ENCODE results near the gene GYPA.
A peak's percentile ranks its signal among the peaks of the same experiment; 100 is the strongest.
"Not testable (repeated sequence)": the region's sequence is repeated elsewhere in the genome, so short reads cannot be mapped to it uniquely, and the experiment has no call there.

Gene GYPA

DNA sequence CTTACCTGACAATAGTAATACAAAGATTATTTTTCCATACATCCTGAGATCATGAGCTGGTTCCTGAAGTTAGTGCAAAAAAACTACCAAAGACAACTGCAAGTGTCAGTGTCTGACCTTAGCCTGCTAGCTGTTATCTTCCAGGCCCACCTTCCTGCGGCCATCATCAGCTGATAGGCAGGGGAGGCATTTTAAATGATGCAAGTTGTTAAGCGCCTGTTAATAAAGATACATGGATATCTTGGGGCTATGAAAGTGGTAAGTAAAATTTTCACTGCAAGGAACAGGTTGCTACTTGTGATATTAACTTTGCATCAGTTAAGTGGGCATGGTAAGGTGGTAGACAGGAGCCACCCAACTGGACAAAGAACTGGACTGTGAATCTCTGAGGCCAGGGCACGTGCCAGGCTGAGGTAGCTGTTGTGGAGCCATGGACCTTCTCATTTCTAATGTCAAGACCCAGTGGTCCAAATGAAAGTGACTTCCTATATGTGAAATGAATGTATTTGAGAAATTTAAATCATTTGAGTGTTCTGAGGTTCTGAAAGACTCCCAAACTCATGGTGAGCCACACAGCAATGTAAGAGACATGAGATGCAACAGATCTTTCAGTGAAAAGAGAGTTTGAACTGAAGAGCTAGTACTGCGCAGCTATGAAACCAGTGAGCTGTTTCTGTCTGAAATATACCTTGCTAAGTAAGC is at the start of gene GYPA:
Gene GYPA, minus strand, starts transcription at position 125 of the 702 bp plus-strand sequence. Its CDS starts 83 bp downstream, at position 42.
- DNase-seq (ENCODE audit: low read depth in 2 of 3, low spot score in 1 of 3): not testable (repeated sequence)

DNA sequence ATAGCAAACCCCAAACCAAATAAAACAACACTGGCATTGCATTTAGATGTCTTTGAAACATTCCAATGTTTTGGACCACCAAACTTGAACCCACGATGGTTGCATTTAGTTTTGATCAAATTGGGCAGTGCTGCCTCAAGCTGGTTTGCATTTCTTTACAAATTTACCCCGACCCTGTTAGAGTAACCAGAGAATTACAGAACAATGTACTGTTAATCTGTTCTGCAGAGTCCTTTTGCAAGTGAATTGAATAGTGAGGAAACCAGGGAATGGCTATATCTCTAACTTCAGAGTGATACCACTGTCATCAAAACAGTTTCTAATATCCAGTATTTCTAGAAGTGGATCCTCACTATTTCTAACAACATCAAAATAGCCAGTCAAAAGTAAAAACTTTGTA is 49.5 kb upstream of the GYPA start:
- DNase-seq (ENCODE audit: low read depth in 2 of 3, low spot score in 1 of 3): no peak

DNA sequence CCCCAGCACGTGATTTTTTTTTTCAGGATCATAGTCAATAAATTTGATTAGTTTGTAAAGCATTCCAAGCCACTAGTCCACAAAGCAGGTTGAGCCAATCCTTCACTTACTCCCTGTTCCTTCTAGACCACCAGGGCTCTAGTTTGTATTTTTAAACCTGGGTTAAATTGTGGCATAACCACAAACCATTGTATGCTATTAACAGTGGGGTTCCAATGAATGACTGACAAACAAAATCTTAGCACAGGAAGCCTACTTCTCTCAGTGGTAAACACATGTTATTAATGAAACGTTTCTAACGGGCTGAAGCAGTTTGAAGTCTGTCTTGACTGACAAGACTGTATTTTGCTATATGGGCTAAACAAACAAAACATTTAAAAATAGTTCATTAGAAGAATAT is 48.6 kb upstream of the GYPA start:
- no peak for DNase-seq (ENCODE audit: low read depth in 2 of 3, low spot score in 1 of 3)

DNA sequence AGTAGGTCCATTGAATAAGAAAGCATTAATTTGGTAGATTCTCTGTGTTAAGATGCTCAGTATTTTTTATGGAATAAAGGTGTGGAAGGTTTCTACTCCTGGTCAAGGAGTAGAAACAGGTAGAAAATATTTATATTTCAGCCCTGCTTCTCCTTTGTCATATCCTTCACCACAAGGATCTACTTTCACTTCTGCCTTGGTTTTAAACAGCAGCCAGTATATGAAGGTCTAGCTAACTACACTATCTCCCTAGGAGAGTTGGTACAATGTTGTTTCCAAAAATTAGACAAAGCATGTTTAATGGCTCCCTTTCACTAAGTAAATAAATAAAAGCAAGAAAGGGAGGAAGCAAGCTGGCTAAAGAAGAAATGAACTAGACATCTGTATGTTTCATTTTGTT is 44.6 kb upstream of the GYPA start:
- no peak for DNase-seq (ENCODE audit: low read depth in 2 of 3, low spot score in 1 of 3)

DNA sequence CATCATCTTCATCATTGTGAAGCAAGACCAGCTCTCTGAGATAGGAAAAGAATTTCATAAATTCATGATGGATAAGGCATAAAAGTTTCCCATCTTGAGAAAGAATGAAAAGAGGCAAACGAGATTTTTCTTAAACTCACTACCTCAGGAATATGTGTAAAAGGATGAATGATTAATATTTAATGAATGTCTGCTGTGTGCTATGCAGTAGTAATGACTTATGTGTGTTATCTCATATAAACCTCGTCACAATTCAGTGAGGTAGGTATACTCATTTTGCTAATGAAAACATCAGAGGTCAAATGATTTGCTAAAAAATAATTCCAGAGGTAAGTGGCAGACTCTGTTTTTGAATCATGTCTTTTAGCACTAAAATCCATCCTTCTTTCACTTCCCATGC is 42.6 kb upstream of the GYPA start:
- no peak for DNase-seq (ENCODE audit: low read depth in 2 of 3, low spot score in 1 of 3)

DNA sequence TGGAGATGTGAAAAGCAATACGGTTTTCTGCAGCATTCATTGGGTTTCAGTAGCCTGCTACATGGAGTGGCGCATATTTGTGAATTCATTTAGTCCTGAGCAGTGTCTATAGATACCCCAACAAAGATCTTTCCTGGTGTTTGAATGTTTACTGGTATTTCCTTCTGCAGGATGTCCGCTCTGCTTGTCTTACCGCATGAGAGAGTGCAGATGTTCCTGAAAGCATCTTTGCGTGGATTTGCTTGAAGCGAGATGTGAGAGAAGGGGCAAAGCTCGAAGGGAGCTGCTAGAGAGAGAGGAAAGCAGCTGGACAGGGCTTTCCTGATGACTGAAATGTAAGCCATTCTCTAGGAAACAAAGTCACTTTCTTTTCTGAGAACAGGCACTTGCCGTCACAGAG is 40.9 kb upstream of the GYPA start:
- no peak for DNase-seq (ENCODE audit: low read depth in 2 of 3, low spot score in 1 of 3)

DNA sequence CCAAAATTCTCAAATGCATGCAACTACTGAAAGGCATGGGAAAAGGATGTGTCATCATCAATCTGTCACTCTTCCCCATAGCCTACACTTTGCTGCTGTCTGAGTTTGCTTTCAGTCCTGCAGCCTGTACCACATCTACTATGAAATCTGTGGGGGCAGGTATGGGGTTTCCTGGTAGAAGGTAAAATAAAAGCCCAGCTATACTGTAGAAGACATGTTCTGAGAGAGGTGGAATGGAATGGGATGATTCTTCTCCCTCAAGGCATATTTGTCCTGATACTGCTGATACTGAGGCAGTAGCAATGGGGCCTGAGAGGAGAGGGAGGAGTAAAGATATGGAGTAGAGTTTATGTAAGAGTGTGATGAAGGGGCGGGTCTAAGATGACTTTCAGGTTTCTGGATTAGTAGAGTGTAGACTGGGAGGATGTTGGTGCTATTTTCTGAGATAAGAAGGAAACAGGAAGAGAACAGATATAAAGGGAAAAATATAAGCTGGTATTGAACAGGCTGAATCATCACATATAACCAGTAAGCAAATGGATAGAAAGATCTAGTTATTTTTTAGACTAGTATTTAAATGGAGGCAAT is 38.7 kb upstream of the GYPA start:
- no peak for DNase-seq (ENCODE audit: low read depth in 2 of 3, low spot score in 1 of 3)

DNA sequence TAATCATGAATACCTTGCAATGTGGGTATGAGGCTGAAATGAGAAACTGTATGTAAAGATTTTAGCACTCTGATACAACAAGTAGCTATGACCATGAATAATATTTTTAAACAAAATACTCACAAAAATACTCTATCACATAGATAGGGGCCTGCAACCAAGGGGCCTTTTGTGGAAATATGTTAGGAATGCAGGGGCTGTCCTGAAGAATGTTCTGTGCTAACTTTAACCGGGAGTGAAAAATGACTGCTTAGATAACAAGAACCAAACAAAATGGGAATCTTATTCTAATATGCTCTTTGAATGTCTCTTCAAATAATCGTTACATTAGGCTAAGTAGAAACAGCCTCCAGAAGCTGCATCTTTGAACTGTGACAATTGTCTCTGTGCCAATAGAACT is 37.9 kb upstream of the GYPA start:
- DNase-seq (ENCODE audit: low read depth in 2 of 3, low spot score in 1 of 3): no peak

DNA sequence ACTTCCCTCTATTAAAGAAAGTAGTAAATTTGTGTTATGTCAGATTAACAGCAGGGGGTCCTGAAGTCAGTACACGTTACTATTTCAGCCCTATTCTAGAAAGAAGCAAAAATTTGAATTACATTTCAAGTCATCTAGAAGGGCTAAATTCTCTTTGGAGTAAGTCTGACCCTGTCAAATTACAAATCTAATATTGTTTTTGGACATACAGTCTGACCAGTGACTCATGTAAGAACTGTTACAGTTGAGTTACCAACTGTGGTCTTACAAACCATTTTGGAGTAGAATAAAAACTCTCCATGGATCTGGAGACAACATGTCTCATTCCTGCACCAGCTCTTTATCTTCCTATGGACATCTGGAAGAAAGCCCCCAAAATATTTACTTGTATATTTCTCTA is 36.0 kb upstream of the GYPA start:
- DNase-seq (ENCODE audit: low read depth in 2 of 3, low spot score in 1 of 3): no peak

DNA sequence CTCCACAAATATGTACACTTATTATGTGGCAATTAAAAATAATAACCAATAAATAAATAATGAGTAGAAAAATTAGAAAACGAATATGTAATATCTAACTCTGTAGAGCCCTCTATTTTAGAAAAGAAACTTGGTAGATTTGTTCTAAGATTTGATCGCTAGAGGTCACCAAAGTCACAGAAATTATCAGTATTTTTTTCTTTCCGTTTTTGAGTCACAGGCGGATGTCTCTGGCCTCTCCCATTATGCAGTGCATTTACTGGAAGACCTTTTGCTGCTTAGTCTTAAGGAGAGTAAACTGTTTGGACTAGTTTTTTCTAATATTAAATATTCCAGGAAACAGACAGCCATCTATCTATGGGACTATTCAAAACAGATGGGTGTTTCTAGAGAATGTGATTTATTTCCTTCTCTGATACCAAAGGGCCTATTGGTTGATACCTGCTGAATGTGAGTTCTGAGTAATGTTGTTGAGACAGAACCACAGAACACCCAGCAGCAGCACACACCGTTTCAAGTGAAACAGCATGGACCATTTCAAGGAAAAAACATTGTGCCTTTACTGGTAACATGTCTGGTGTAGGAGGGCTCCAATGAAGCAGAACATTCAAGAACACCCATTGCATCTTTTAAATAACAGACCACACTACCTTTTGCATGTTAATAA is 34.0 kb upstream of the GYPA start:
- DNase-seq (ENCODE audit: low read depth in 2 of 3, low spot score in 1 of 3): peak in 1 of 3 donors; percentile 25

DNA sequence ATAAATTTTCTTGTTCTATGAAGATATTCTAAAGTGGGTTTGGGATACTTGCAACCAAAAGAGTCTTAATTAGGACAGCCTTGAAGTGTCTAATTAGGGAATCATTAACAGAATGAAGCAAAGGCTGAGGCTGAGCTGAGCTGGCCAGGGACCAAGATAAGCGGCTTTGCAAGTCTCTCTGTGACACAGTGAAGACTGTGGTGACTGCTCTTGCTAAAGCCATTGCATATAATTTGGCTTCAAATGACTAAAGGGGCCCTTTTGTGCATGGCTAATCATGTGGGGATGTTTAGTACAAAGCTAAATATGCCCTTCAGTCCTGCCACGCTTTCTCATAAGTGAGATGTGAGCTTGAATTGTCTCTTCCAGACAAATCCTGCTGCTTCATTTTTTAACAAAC is 31.2 kb upstream of the GYPA start:
- no peak for DNase-seq (ENCODE audit: low read depth in 2 of 3, low spot score in 1 of 3)

DNA sequence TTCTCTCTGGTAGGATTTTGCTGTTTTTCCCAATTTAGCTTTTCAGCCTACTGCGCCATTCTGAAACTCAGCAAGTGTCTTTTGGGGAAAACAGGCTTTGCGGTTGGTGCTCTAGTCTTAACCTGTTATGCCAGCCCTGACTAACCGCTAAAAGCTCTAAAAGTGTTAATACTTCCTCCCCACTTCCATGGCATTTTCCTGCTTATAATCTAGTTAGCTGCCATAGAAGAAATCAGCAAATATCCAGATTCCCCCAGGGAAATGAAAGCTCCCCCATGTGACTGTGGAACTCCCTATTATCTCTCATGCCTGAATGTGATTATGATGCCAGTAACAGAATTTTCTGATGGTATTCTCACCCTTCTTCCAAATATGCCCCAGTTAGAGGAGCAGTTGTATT is 28.7 kb upstream of the GYPA start:
- DNase-seq (ENCODE audit: low read depth in 2 of 3, low spot score in 1 of 3): no peak

DNA sequence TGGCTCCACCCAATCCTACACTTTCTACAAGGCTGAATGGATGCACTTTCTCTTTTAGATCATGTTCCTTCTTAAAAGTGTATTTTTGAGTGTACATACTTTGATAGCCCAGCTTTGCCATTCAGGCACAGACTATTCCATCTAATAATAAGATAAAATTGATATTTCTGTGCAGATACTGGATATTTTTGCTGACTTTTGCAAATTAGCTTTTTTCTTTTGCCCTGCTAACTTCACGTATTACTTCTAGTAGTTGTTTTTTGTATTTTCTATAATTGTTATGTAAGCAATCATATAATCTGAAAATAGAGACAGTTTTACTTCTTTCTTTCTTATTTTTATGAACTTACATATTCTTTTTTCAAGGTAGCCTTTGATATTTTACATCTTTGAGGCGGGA is 13.5 kb upstream of the GYPA start:
- DNase-seq (ENCODE audit: low read depth in 2 of 3, low spot score in 1 of 3): no peak

DNA sequence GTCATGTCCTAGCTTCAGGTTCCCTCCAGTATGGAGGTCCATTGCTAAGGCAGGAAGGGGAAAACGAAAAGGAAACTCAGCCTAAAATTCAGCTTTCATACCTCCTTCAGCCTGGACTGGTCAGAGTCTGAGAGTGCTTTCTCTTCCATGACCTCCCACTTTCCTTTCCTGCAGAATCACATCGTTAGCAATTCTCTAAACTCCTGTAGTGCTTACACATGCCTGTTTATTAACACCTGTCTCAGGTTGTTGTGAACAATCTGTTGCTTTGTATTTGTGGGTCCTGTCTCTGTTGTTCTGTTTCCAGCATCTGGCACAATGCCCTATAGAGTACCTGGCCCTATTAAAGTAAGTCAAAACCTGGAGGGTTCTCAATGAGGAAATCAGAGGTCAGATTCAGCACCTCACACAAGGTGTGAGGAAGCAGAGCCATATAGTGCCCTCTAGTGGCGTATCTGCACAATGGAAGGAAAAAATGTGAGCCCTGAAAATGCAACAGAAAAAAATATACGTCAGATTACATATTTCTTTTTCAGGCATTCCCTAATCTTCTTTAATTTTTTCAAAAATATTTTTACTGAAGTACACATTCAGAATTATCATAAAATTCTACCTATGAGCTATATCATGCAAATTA is 2.3 kb upstream of the GYPA start:
- not testable (repeated sequence) for DNase-seq (ENCODE audit: low read depth in 2 of 3, low spot score in 1 of 3)

DNA sequence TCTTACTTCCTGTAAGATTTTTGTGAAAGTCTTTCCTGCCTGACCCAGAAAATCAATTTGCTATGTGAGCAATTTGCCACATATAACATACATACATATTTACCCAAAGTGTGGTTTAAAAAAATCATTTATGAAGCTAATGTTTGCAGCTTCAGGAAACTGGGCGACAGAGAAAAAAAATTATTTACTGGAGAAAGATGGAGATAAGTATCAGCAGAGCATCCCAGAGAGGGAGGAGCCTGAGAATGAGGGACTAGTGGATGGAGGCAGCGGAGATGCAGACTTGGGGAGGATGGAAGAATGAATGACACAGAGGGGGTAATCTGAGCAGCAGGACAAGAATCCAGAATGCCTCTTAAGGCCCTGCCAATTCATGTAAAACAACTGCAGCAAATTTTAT is 975 bp upstream of the GYPA start:
- DNase-seq (ENCODE audit: low read depth in 2 of 3, low spot score in 1 of 3): no peak

DNA sequence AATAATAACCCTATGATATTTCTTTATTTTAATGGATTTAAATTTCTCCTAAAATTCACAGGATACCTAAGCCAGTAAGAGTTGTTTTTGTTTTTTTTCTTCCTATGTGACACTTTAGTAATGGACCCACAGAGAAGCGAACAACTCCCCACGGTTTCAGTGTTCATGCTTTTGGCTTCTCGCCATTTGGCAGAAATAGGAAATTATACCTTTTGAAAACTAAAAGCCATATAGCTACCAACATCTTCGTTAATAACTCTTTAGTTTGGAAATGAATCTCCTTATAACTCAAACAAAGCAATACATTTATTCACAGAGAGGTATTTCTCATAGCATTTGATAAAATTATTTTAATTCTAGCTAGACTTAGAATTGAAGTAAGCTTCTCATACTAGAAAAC is 527 bp downstream of the GYPA start:
- DNase-seq (ENCODE audit: low read depth in 2 of 3, low spot score in 1 of 3): not testable (repeated sequence)

DNA sequence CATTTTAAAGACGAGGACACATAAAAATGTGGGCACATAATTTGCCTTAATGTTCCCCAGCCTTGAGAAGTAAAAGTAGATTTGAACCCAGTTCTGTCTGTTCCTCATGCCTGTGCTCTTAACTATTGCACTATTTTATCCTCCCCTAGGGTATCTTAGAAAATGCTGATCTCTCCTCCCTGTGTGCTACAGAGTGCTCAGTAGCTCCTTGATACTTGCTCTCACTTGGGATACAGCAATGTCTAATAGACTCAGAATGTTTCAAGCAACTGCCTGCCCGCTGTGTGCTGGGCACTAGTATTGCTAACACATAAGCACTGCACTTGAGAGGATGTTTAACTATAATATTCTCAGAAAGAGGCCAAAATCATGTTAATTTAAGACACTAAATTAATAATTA is 971 bp downstream of the GYPA start:
- DNase-seq (ENCODE audit: low read depth in 2 of 3, low spot score in 1 of 3): not testable (repeated sequence)

DNA sequence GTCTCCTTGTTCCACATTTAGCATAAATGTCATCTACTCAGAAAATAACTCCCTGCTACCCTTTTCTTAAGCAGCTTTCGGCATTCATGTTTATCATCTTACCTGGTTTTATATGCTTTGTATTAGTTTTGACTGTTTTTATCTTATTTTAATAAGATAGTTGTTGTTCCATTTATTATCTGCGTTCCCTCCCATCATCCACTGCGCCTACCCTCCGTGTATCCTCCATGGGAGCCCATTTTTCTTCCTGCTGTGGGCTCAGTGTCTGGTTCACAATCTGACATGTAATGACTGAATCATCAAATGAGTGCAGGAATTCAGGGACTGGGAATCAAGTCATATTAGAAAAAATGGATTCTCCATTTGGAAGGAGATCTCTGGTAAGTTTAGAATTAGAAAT is 2.3 kb downstream of the GYPA start:
- DNase-seq (ENCODE audit: low read depth in 2 of 3, low spot score in 1 of 3): not testable (repeated sequence)

DNA sequence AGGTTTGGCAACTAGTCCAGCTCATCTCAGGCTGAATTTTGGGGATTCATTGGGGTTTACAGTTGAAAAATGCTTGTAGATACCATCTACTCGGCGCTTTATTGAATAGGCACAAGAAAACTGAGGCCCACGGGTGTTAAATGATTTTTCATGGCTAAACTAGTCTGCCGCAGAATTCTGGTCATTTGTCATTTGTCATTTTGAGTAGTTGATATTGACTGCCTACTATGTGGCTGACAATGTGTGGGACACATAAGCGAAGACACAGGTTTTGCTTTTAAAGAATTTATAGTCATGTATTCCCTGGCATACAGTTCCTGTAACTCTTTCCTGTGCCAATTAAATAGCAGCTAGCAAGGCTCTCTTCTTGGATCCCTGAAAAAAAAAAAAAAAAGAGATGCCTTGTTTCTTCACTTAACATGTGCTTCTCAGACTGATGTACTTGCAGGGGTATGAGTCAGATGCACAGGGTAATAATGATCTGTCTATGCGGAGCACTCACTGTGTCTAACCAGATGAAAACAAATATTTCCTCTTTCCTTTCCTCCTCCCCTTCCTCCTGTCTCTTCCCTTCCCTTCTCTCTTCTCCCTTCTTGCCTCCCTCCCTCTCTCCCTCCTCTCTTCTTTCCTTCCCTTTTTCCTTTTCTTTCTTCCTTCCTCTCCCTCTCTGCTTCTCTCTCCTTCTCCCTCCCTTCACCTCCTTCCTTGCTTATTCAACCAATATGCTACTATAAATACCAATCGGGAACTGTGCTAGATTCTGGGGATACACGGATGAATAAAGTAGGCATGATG is 3.2 kb downstream of the GYPA start:
- DNase-seq (ENCODE audit: low read depth in 2 of 3, low spot score in 1 of 3): not testable (repeated sequence)

DNA sequence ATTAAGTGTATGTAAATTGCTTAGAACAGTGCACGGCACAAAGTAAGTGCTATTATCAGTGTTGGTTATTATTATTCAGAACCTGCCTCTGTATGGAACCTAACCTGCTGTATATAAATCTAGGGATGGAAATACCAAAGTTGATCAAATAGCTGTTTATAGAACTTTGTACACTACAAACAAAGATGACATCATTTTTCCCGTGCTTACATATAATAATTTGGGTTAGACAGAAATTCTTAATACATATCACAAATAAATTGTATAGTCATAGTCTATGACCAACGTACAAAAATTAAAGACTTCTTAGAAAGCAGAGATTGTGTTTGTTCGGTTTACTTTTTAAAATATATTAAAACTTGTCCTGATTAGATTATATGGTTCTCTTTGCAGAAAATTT is 4.3 kb downstream of the GYPA start:
- not testable (repeated sequence) for DNase-seq (ENCODE audit: low read depth in 2 of 3, low spot score in 1 of 3)

DNA sequence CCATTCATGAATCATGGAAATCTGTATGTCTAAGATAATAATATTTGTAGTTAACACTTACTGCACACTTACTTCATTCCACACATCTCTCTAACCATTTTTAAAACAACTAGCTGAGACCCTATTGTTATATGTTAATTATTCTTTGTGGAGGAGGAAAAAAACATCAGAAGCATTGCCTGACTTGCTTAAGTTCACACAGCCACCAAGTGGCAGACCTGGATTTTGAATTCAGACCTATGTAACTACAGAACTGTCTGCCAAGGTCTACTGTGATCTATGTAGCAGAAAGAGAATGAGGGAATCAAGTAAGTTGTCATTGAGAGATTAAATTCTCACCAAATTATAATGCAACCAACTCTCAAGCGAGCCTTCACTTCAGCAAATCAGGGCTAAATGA is 10.4 kb downstream of the GYPA start:
- not testable (repeated sequence) for DNase-seq (ENCODE audit: low read depth in 2 of 3, low spot score in 1 of 3)
